BJ (cell line): ENCODE measurements around the gene COL4A5. TPM values are rescaled to one million over a fixed set of nuclear protein-coding genes. Genes with fewer than 3 reads are reported as not detected.

Experiments
- CTCF ChIA-PET: fragments of 350-600 bp; formaldehyde crosslinking; extraction: SDS; loops from one replicate; lab custom pipeline; 2021; ENCODE audit warnings: antibody characterized with exemption, inconsistent platforms; lab: Yijun Ruan, JAX
- POLR2A ChIA-PET: fragments of 300-600 bp; sonication (Branson Sonifier 250); formaldehyde crosslinking; extraction: SDS; loops from one replicate; lab custom pipeline; 2021; ENCODE audit warnings: antibody characterized with exemption; lab: Charles Lee
- DNase-seq: peaks from one replicate; pipeline ENCODE4 v3.0.0-alpha.2; 2011; ENCODE audit warnings: low read depth
- H3K27me3 ChIP-seq: 2 replicates; pipeline ENCODE4 v1.6.0; 2011; ENCODE audit warnings: low read length; ENCODE audit not compliant: control insufficient read depth, insufficient read depth
- H3K36me3 ChIP-seq: 2 replicates; pipeline ENCODE4 v1.5.1; 2011; ENCODE audit warnings: low read length; ENCODE audit not compliant: control insufficient read depth, insufficient read depth
- H3K4me3 ChIP-seq: 2 replicates; pipeline ENCODE4 v1.5.1; 2011; ENCODE audit warnings: low read depth, mild to moderate bottlenecking, control low read depth, low read length
- CTCF ChIP-seq: IDR thresholded peaks from 2 replicates; pipeline ENCODE4 v1.5.1; 2011; ENCODE audit warnings: low read depth, mild to moderate bottlenecking, control low read depth, inconsistent platforms, low read length, moderate library complexity; ENCODE audit not compliant: insufficient read depth
- polyA plus RNA-seq: library from polyadenylated mRNA; depleted of rRNA; stranded (reverse); fragments of >200 nt; gene quantifications from 2 replicates; pipeline ENCODE4 v1.2.3, GENCODE V29; 2011

COL4A5 gene
- polyA plus RNA-seq, 1 experiment = 13.2 TPM

DNA sequence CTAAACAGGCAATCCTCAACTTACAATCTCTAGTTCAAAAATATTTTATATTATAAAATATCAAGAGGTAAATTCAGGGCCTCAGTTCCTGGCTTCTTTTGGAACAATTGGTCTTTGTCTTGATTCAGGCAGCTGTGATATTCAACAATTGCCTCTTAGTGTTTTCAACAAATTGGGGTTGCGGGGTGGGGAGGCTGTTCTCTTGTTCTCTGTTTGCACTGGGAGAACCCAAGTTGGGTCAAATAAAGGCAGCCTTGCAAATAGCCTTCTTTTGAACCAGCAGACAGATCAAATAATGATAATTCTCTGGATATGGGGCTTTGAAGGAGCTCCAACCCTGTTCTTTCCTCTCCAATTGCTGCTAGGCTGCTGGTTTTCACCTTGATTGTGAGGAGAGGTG lies 142.5 kb downstream of the COL4A5 start:
- no peak for DNase-seq
- no peaks in the 10 kb centered on the region for H3K36me3 ChIP-seq
- ChIA-PET CTCF (no interaction called here), POLR2A (no interaction called here)
- no peak overlapping the region for H3K4me3 ChIP-seq
- TF ChIP-seq CTCF = no peak
- H3K27me3 ChIP-seq = no peaks in the 10 kb centered on the region

DNA sequence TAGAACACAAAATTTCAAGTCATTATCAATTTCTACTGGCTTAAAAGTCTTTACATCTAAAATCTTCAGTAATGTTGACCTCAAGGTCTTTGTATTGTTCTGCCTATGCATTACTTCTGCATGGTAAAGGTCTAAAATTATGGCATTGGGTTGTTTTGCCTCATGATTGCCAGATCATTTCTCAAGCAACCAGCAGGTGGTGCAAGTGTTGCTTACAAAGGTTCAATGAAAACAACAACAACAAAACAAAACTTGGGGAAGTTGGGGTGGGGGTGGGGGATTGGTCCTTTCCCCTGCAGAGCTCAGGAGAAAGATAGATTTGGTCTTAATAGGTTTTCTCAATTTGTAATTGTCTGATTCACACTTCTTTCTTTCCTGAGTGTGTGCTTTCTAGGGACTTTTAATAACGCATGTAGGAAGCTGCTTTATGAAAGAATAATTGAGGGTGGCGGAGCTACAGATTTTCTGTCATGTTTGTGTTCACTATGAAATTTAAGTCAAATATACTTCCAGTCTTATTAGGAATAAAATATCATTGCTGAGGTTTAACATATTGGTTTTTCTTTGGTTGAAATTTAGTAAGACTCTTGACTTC lies 145.1 kb downstream of the COL4A5 start:
- ChIA-PET CTCF (no interaction called here), POLR2A (no interaction called here)
- H3K27me3 ChIP-seq = no peaks in the 10 kb centered on the region
- TF ChIP-seq CTCF = peak; percentile 28; the same call in 1 of the 2 replicates
- H3K36me3 ChIP-seq = no peaks in the 10 kb centered on the region
- H3K4me3 ChIP-seq = no peak overlapping the region
- DNase-seq = no peak

- CTCF ChIA-PET = no interaction called here
- POLR2A ChIA-PET = no interaction called here
- DNase-seq = no peak
Measured at GRCh38 chrX:108590496-108590895, 150.9 kb downstream of the COL4A5 start.

GRCh38 chrX:108601276-108601675 lies 161.6 kb downstream of the COL4A5 start:
- no peaks in the 10 kb centered on the region for H3K36me3 ChIP-seq
- POLR2A ChIA-PET = no interaction called here
- no peak for TF ChIP-seq CTCF
- H3K4me3 ChIP-seq = no peak overlapping the region
- CTCF ChIA-PET = no interaction called here
- H3K27me3 ChIP-seq = no peaks in the 10 kb centered on the region
- DNase-seq = no peak

More at GRCh38 chrX:108590496-108590895, 150.9 kb downstream of the COL4A5 start:
- TF ChIP-seq CTCF = no peak
- Histone ChIP-seq H3K36me3 (no peaks in the 10 kb centered on the region), H3K4me3 (no peak overlapping the region), H3K27me3 (no peaks in the 10 kb centered on the region)

GRCh38 chrX:108610141-108610540 lies 170.5 kb downstream of the COL4A5 start:
- ChIA-PET POLR2A (no interaction called here), CTCF (no interaction called here)
- H3K27me3 ChIP-seq = no peaks in the 10 kb centered on the region
- no peaks in the 10 kb centered on the region for H3K36me3 ChIP-seq
- no peak for TF ChIP-seq CTCF
- no peak for DNase-seq
- no peak overlapping the region for H3K4me3 ChIP-seq
